Esophagus muscularis mucosa (tissue), 3 donors: ENCODE measurements around the gene VPS33A.

ENCODE experiments used
- CTCF ChIP-seq, 3 experiments: fragments of 200-600 bp in 2 of 3; fragments of 450-650 bp in 1 of 3; sonication (generic) in 2 of 3; IDR thresholded peaks; one replicate each; pipeline ENCODE4 v1.5.1; 2017 to 2019; ENCODE audit warnings: antibody characterized with exemption in 3 of 3, mild to moderate bottlenecking in 2 of 3, moderate library complexity in 1 of 3
- POLR2AphosphoS5 ChIP-seq, 2 donors: sonication (generic); formaldehyde crosslinking; IDR thresholded peaks; one replicate each; pipeline ENCODE4 v1.6.1; 2017; ENCODE audit warnings: antibody characterized with exemption in 2 of 2

GRCh38 chr12:122250047-122250446 lies 16.2 kb downstream of the VPS33A start:
- TF ChIP-seq POLR2AphosphoS5 (IDR thresholded peaks at IDR 0.05) (no peak), CTCF (IDR thresholded peaks at IDR 0.05) (no peak)
